CD4-positive, alpha-beta T cell (primary cell): ENCODE data around the gene KRT14. TPM values are rescaled to one million over a fixed set of nuclear protein-coding genes. Genes with fewer than 3 reads are reported as not detected.

Source experiments
- ATAC-seq: fragments of 200-7000 bp; cut with Tn5 transposase; one replicate; pipeline ENCODE4 v1.10.0; 2022; ENCODE audit warnings: mild to moderate bottlenecking; ENCODE audit not compliant: poor library complexity
- CTCF ChIA-PET: fragments of 350-600 bp; sonication (Branson Sonifier 250); formaldehyde crosslinking; loops from one replicate; lab custom pipeline; 2021; ENCODE audit warnings: antibody characterized with exemption, inconsistent platforms; lab: Charles Lee
- POLR2A ChIA-PET: fragments of 350-600 bp; sonication (Branson Sonifier 250); formaldehyde crosslinking; loops from one replicate; lab custom pipeline; 2021; ENCODE audit warnings: antibody characterized with exemption, inconsistent platforms; lab: Charles Lee
- DNase-seq, 14 experiments: peaks; one replicate each; pipeline ENCODE4 v3.0.0-alpha.2; 2013 to 2020; ENCODE audit warnings: mixed read lengths in 2 of 14
- H3K27ac ChIP-seq, 2 donors: one replicate each; pipeline versions ENCODE4 v1.5.1 to v1.7.0; 2013; ENCODE audit warnings: low read length in 2 of 2, low read depth in 1 of 2, mild to moderate bottlenecking in 1 of 2
- H3K27me3 ChIP-seq, 2 experiments: 1 replicate in 1 of 2; 2 replicates in 1 of 2; pipeline versions ENCODE4 v1.6.1 to v1.7.0; 2013; ENCODE audit warnings: low read length in 2 of 2, control low read depth in 1 of 2, mild to moderate bottlenecking in 1 of 2, moderate library complexity in 1 of 2; ENCODE audit not compliant: insufficient read depth in 2 of 2, control insufficient read depth in 1 of 2
- H3K36me3 ChIP-seq: one replicate; pipeline ENCODE4 v1.6.1; 2013; ENCODE audit warnings: low read length, control low read depth; ENCODE audit not compliant: insufficient read depth
- H3K4me1 ChIP-seq: one replicate; pipeline ENCODE4 v1.6.1; 2013; ENCODE audit warnings: low read length, control low read depth; ENCODE audit not compliant: insufficient read depth
- H3K4me3 ChIP-seq: one replicate; pipeline ENCODE4 v1.5.1; 2013; ENCODE audit warnings: mild to moderate bottlenecking, low read length, moderate library complexity
- H3K9me3 ChIP-seq, 2 experiments: 1 replicate in 1 of 2; 2 replicates in 1 of 2; pipeline versions ENCODE4 v1.6.1 to v1.7.0; 2013; ENCODE audit warnings: low read length in 2 of 2, mild to moderate bottlenecking in 2 of 2, control low read depth in 1 of 2, moderate library complexity in 1 of 2; ENCODE audit not compliant: control insufficient read depth in 1 of 2, insufficient read depth in 1 of 2
- H3K27ac Mint-ChIP-seq: one replicate; pipeline ENCODE4 v1.8.0; 2020; ENCODE audit warnings: mixed read lengths
- H3K27me3 Mint-ChIP-seq: one replicate; pipeline ENCODE4 v1.8.0; 2021; ENCODE audit warnings: mixed read lengths
- H3K36me3 Mint-ChIP-seq: one replicate; pipeline ENCODE4 v1.8.0; 2021; ENCODE audit warnings: low read depth, mixed read lengths
- H3K4me1 Mint-ChIP-seq: one replicate; pipeline ENCODE4 v1.8.0; 2021; ENCODE audit warnings: low read depth, mixed read lengths
- H3K4me3 Mint-ChIP-seq: one replicate; pipeline ENCODE4 v1.8.0; 2020; ENCODE audit warnings: mild to moderate bottlenecking, mixed read lengths
- H3K9me3 Mint-ChIP-seq: one replicate; pipeline ENCODE4 v1.8.0; 2020; ENCODE audit warnings: mixed read lengths
- intact Hi-C, 2 experiments: fragments of 100-400 bp; cut with DNase I in 1 of 2; cut with micrococcal nuclease in 1 of 2; formaldehyde crosslinking; loops; one replicate each; pipeline versions ENCODE4 v1.15.1 to v1.9.0; 2023 to 2025; cut with DNase I, micrococcal nuclease
- total RNA-seq, 174 experiments: library from RNA in 2 of 174; stranded (reverse) in 2 of 174; gene quantifications; one replicate each; pipeline ENCODE4 v1.2.3 and lab custom pipeline; 2021 to 2026
- TF ChIP-seq, protein P1 (sequence below): fragments of 200-600 bp; IDR thresholded peaks from one replicate; pipeline ENCODE4 v1.8.0; 2022; ENCODE audit warnings: antibody characterized with exemption, mild to moderate bottlenecking

Gene KRT14
- total RNA-seq, 2 experiments from 2014 or later: not detected

DNA sequence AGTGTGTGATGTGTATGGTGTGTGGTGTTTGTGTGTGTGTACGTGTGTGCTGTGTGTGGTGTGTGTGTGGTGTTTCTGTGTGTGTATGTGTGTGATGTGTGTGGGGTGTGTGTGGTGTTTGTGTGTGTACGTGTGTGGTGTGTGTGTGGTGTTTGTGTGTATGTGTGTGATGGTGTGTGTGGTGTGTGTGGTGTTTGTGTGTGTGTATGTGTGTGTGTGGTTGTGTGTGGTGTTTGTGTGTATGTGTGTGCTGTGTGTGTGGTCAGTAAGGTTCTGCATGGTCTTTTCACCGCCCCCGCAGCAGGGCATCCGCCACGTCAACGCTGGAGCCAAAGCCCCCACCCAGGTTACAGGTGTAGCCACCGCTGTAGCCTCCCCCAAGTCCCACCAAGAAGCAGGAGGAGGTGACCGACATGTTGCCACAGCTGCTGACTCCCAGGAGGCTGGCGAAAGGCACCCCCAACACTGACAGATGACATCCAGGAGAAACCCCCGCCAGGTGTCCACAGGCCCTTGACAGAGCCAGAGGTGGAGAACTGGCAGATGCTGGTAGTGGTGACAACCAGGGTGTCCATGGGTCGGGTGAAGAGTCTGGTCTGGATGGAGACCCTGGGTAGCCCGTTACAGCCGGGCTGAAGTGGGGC is 47.0 kb upstream of the KRT14 start:
- no peak overlapping the region for H3K4me3 ChIP-seq
- Mint-ChIP-seq H3K4me1 (no peaks in the 10 kb centered on the region), H3K36me3 (no peaks in the 10 kb centered on the region), H3K27ac (no peak overlapping the region), H3K27me3 (no peaks in the 10 kb centered on the region), H3K9me3 (no peaks in the 10 kb centered on the region), H3K4me3 (no peak overlapping the region)
- TF ChIP-seq, protein P1, sequence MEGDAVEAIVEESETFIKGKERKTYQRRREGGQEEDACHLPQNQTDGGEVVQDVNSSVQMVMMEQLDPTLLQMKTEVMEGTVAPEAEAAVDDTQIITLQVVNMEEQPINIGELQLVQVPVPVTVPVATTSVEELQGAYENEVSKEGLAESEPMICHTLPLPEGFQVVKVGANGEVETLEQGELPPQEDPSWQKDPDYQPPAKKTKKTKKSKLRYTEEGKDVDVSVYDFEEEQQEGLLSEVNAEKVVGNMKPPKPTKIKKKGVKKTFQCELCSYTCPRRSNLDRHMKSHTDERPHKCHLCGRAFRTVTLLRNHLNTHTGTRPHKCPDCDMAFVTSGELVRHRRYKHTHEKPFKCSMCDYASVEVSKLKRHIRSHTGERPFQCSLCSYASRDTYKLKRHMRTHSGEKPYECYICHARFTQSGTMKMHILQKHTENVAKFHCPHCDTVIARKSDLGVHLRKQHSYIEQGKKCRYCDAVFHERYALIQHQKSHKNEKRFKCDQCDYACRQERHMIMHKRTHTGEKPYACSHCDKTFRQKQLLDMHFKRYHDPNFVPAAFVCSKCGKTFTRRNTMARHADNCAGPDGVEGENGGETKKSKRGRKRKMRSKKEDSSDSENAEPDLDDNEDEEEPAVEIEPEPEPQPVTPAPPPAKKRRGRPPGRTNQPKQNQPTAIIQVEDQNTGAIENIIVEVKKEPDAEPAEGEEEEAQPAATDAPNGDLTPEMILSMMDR: no peak
- ATAC-seq: no peak
- no peak overlapping the region for H3K27ac ChIP-seq
- intact Hi-C loops: no loop called here
- no peaks in the 10 kb centered on the region for H3K9me3 ChIP-seq
- H3K27me3 ChIP-seq: no peaks in the 10 kb centered on the region
- H3K4me1 ChIP-seq: no peaks in the 10 kb centered on the region
- DNase-seq: no peak
- ChIA-PET CTCF (no interaction called here), POLR2A (no interaction called here)
- no peaks in the 10 kb centered on the region for H3K36me3 ChIP-seq

DNA sequence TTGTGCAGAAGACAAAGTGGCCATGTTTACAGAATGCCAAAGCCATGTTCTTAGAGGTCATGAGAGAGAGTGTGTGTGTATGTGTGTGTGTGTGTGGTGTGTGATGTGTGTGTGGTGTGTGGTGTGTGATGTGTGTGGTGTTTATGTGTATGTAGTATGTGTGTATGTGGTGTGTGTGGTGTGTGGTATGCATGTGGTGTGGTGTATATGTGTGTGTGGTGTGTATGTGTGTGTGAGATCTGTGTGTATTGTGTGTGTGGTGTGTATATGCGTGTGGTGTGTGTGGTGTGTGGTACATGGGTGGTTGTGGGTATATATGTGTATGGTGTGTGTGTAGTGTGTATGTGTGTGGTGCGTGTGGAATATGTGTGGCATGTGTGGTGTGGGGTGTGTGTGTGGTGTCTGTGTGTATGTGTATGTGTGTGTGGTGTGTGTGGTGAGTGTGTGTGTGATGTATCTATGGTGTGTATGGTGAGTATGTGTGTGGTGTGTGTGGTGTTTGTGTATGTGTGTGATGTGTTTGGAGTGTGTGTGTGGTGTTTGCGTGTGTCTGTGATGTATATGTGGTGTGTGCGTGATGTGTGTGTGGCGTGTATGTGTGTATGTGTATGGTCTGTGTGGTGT is 45.9 kb upstream of the KRT14 start:
- DNase-seq (no peak), ATAC-seq (no peak)
- H3K4me1 ChIP-seq: no peaks in the 10 kb centered on the region
- Mint-ChIP-seq H3K27me3 (no peaks in the 10 kb centered on the region), H3K4me3 (no peak overlapping the region), H3K4me1 (no peaks in the 10 kb centered on the region), H3K27ac (no peak overlapping the region), H3K36me3 (no peaks in the 10 kb centered on the region), H3K9me3 (no peaks in the 10 kb centered on the region)
- no peaks in the 10 kb centered on the region for H3K9me3 ChIP-seq
- intact Hi-C loops: no loop called here
- no peaks in the 10 kb centered on the region for H3K36me3 ChIP-seq
- no peaks in the 10 kb centered on the region for H3K27me3 ChIP-seq
- TF ChIP-seq, protein P1: no peak
- no peak overlapping the region for H3K27ac ChIP-seq
- no peak overlapping the region for H3K4me3 ChIP-seq
- CTCF ChIA-PET: no interaction called here
- POLR2A ChIA-PET: no interaction called here

DNA sequence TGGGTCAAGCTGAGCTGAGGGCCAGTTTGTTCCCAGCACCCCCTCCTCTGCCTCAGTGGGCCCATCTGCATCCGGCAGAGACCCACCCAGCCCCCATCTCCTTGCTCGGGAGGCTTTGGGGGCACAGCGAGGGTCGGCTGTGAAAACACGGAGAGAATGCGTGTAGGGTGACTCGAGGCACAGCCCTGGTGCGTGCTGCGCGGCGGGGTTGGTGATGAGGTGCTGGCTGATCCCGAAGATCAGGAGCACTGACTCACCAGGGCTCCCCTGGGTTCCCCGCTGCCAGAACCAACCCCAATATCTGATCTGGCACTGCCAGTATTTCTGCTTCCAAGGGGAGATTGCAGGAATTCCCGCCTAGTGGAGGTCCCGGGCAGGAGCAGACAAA is 45.2 kb upstream of the KRT14 start:
- TF ChIP-seq, protein P1: no peak
- Mint-ChIP-seq H3K4me1 (no peaks in the 10 kb centered on the region), H3K9me3 (no peaks in the 10 kb centered on the region), H3K36me3 (no peaks in the 10 kb centered on the region), H3K4me3 (no peak overlapping the region), H3K27me3 (peaks cover 5% of the 10 kb centered on the region), H3K27ac (no peak overlapping the region)
- CTCF ChIA-PET: no interaction called here
- H3K4me3 ChIP-seq: no peak overlapping the region
- no peak for ATAC-seq
- H3K9me3 ChIP-seq: no peaks in the 10 kb centered on the region
- no peak for DNase-seq
- POLR2A ChIA-PET: no interaction called here
- H3K27me3 ChIP-seq: no peaks in the 10 kb centered on the region
- no peak overlapping the region for H3K27ac ChIP-seq
- no peaks in the 10 kb centered on the region for H3K36me3 ChIP-seq
- H3K4me1 ChIP-seq: no peaks in the 10 kb centered on the region
- intact Hi-C loops: no loop called here
